ENCODE measurements around the gene HOXD1.

DNA sequence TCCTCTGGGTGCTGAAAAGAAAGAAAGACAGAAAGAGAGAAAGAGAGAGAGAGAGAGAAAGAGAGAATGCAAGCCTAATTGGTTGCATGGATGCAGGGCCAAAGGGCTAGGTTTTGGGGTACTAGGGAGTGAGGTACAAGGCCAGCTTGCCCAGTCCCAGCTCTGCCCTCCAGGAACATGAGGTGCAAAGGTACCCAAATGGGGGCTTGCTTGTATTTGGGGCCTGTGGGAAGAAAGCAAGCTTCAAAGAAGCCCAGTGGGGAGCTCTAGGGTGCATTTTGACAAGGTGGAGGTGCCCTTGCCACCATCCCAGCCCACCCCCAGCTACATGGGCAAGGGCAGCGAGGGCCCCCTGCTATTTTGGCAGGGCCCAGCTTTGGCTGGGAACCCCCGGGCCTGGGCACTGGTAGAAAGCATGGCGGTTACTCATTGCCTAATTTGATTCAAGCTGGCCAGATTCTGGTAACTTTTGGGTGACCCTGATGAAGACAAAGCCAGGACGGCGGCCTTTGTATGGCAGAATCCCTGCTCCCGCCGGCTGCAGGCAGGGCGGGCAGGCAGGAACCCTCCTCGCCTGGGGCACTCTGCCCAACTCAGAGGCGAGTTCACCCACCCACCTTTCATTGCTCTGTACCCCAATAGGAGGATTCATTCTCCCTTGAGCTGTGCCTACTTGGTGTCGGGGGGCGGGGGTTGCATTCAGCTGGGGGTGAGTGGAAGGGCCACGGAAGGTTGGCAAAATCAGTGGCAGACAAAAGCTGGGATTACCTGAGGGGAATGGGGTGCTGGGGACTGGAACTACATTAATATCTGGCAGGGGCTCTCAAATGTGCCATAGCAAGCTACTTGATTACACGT is 37.7 kb upstream of the HOXD1 start:
- TF ChIP-seq EZH2 (IDR thresholded peaks at IDR 0.05) (no peak), FOXP2 (optimal IDR thresholded peaks at IDR 0.05; ENCODE audit: control extremely low read depth, extremely low read length, insufficient read depth) (no peak)

Measured in SK-N-MC (cell line).